Ovary (tissue), 9 donors: Measurements from ENCODE around the gene SKA2. TPM values are rescaled to one million over a fixed set of nuclear protein-coding genes. Genes with fewer than 3 reads are reported as not detected.

ENCODE experiments used
- DNase-seq, 5 donors: peaks; one replicate each; pipeline ENCODE4 v3.0.0-alpha.2; 2019 to 2020
- H3K27ac ChIP-seq, 2 donors: fragments of 200-600 bp; one replicate each; pipeline versions ENCODE4 v1.5.1 to v1.8.0; 2019 to 2022
- H3K27me3 ChIP-seq: fragments of 200-600 bp; one replicate; pipeline ENCODE4 v1.8.0; 2022
- H3K36me3 ChIP-seq: fragments of 200-600 bp; sonication (generic); one replicate; pipeline ENCODE4 v1.5.1; 2019
- H3K4me1 ChIP-seq: one replicate; pipeline ENCODE4 v1.8.1; 2013; ENCODE audit warnings: mild to moderate bottlenecking, moderate library complexity; ENCODE audit not compliant: insufficient read depth
- H3K4me3 ChIP-seq: fragments of 200-600 bp; sonication (generic); one replicate; pipeline ENCODE4 v1.5.1; 2017
- H3K9me3 ChIP-seq, 2 donors: fragments of 200-600 bp in 1 of 2; sonication (generic) in 1 of 2; one replicate each; pipeline versions ENCODE4 v1.5.1 to v1.8.1; 2013 to 2019; ENCODE audit warnings: mild to moderate bottlenecking in 1 of 2, moderate library complexity in 1 of 2
- EP300 ChIP-seq: sonication (generic); formaldehyde crosslinking; IDR thresholded peaks from one replicate; pipeline ENCODE4 v1.6.1; 2017; ENCODE audit warnings: antibody characterized with exemption
- POLR2A ChIP-seq: fragments of 450-650 bp; IDR thresholded peaks from one replicate; pipeline ENCODE4 v1.6.1; 2017; ENCODE audit warnings: antibody characterized with exemption, mild to moderate bottlenecking, moderate library complexity
- WGBS, 3 donors: extraction: QIAGEN DNeasy Blood & Tissue Kit in 1 of 3; methylation state at CpG; one replicate each; pipeline versions ENCODE4 v1.1.5 to v1.1.7; 2013 to 2017; 5-methylcytosine and 5-hydroxymethylcytosine counted together
- intact Hi-C, 4 donors: fragments of 100-400 bp; cut with DNase I; formaldehyde crosslinking; loops; one replicate each; pipeline versions ENCODE4 v1.11.0 to v1.15.1; 2022 to 2023
- polyA plus RNA-seq, 2 donors: library from polyadenylated mRNA; stranded (reverse); fragments of 200-250 nt in 1 of 2; fragments of 350-450 nt in 1 of 2; fragmentation: Illumina TruSeq in 1 of 2; extraction: RNeasy Lipid Tissue Mini Kit (QIAGEN cat#74804) in 1 of 2; gene quantifications; one replicate each; pipeline ENCODE4 v1.2.3, GENCODE V29; 2013 to 2014
- total RNA-seq, 7 donors: library from RNA; depleted of rRNA in 2 of 7; stranded (reverse); fragments of >200 nt in 2 of 7; fragmentation: NEBNext Ultra II Directional in 3 of 7; extraction: Animal tissue kit (Norgen Biotek cat#: 25700) in 3 of 7; gene quantifications; one replicate each; pipeline versions ENCODE4 v1.1.0 to v1.2.4, GENCODE V29; 2016 to 2023
- TF ChIP-seq, protein P1 (sequence below), 3 donors: fragments of 450-650 bp in 2 of 3; fragments of 200-600 bp in 1 of 3; IDR thresholded peaks; one replicate each; pipeline versions ENCODE4 v1.5.1 to v1.8.0; 2016 to 2022; ENCODE audit warnings: antibody characterized with exemption in 3 of 3, mild to moderate bottlenecking in 1 of 3
- donor health status: DM: no; HTN: no; CAD: no; lungs with moderate emphysema.
- donor health status: DM: no; HTN: no; CAD: no.
- donor health status: Bipolar disorder and iron deficiency.
- donor health status: DM: yes; HTN: yes; CAD: no.
- donor health status: DM: no; HTN: no; CAD: no.
- donor health status: DM: yes; HTN: yes; CAD: no.

Gene SKA2
- total and polyA plus RNA-seq, 9 donors = 15.1 to 50.0 (median 25.5) TPM

GRCh38 chr17:59106463-59107305 lies 48.3 kb downstream of the SKA2 start, which contains the start of gene TRIM37:
TSS of gene TRIM37 (minus strand) at chr17:59106880. CDS start at chr17:59106461, 419 bp downstream.
- Histone ChIP-seq H3K4me1 (peaks cover 1% of the 10 kb centered on the region), H3K9me3 (no peaks in the 10 kb centered on the region), H3K27me3 (no peaks in the 10 kb centered on the region), H3K27ac (peak within 1 kb of the TSS; percentile 63 to 77), H3K4me3 (peak within 1 kb of the TSS; percentile 67), H3K36me3 (no peaks in the 10 kb centered on the region)
- intact Hi-C loops = loop anchor here in 1 of 4 donors (5.0 kb wide), 1 partner anchor 46 kb away; no protein-coding TSS in a partner anchor
- TF ChIP-seq POLR2A (peak; percentile 21), EP300 (no peak)
- TF ChIP-seq, protein P1, sequence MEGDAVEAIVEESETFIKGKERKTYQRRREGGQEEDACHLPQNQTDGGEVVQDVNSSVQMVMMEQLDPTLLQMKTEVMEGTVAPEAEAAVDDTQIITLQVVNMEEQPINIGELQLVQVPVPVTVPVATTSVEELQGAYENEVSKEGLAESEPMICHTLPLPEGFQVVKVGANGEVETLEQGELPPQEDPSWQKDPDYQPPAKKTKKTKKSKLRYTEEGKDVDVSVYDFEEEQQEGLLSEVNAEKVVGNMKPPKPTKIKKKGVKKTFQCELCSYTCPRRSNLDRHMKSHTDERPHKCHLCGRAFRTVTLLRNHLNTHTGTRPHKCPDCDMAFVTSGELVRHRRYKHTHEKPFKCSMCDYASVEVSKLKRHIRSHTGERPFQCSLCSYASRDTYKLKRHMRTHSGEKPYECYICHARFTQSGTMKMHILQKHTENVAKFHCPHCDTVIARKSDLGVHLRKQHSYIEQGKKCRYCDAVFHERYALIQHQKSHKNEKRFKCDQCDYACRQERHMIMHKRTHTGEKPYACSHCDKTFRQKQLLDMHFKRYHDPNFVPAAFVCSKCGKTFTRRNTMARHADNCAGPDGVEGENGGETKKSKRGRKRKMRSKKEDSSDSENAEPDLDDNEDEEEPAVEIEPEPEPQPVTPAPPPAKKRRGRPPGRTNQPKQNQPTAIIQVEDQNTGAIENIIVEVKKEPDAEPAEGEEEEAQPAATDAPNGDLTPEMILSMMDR (IDR thresholded peaks at IDR 0.05) = no peak
- peak; percentile 97 to 99 (median 98) for DNase-seq
- 0 to 1% (median 1%) methylated on average over 69 to 89 of the region's 89 CpGs for whole genome bisulfite sequencing, 3 donors

- peaks cover 1% of the 10 kb centered on the region for H3K4me1 ChIP-seq
- H3K4me3 ChIP-seq = peak overlapping the region; percentile 67
- peak; percentile 54 to 75 (median 73) for DNase-seq
- no peaks in the 10 kb centered on the region for H3K27me3 ChIP-seq
- WGBS, 3 donors = 0 to 1% (median 1%) methylated on average over 16 to 18 of the region's 18 CpGs
- H3K27ac ChIP-seq = peak overlapping the region; percentile 63 to 77
- H3K36me3 ChIP-seq = no peaks in the 10 kb centered on the region
- no peaks in the 10 kb centered on the region for H3K9me3 ChIP-seq
- TF ChIP-seq, protein P1 (IDR thresholded peaks at IDR 0.05) = no peak
- no peak for TF ChIP-seq EP300
- no peak for TF ChIP-seq POLR2A
- intact Hi-C loops = loop anchor here in 1 of 4 donors (5.0 kb wide), 1 partner anchor 46 kb away; no protein-coding TSS in a partner anchor
These were observed 49.0 kb downstream of the SKA2 start for GRCh38 chr17:59105852-59106462.

DNA sequence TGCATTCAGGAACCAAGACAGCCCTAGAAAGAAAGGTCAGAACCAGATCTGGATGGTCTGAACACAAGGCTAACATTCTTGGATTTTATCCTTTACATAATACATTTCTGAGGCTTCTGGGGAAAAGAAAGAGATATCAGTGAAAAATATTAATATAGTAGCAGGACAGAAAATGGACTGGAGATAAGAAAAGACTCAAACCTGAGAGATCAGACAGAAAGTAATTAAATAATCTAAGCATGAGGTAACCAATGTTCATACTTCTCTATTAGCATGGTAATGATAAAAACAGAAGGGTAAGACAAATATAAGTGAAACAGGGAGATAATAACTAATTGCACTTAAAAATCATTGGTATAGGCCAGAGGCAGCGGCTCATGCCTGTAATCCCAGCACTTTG lies 53.8 kb downstream of the SKA2 start:
- H3K27me3 ChIP-seq = no peaks in the 10 kb centered on the region
- no peaks in the 10 kb centered on the region for H3K36me3 ChIP-seq
- H3K4me1 ChIP-seq = no peaks in the 10 kb centered on the region
- H3K27ac ChIP-seq = no peak overlapping the region
- no peaks in the 10 kb centered on the region for H3K9me3 ChIP-seq
- WGBS, 3 donors = 95 to 100% (median 100%) methylated on average over 1 of the region's 1 CpG
- DNase-seq = no peak
- TF ChIP-seq, protein P1 (IDR thresholded peaks at IDR 0.05) = no peak
- intact Hi-C loops = no loop called here
- H3K4me3 ChIP-seq = no peak overlapping the region

- Histone ChIP-seq H3K36me3 (no peaks in the 10 kb centered on the region), H3K4me3 (no peak overlapping the region), H3K4me1 (peaks cover 6% of the 10 kb centered on the region), H3K27ac (no peak overlapping the region), H3K27me3 (no peaks in the 10 kb centered on the region), H3K9me3 (no peaks in the 10 kb centered on the region)
- TF ChIP-seq, protein P1 (IDR thresholded peaks at IDR 0.05) = no peak
- TF ChIP-seq EP300 (no peak), POLR2A (no peak)
- intact Hi-C loops = no loop called here
- no peak for DNase-seq
These were observed 57.1 kb downstream of the SKA2 start for GRCh38 chr17:59097876-59098275.
